Thymus (tissue), 11 donors: Measurements from ENCODE around the gene PPP2R5E. TPM values are rescaled to one million over a fixed set of nuclear protein-coding genes. Genes with fewer than 3 reads are reported as not detected.

Source experiments
- DNase-seq, 9 donors: peaks; one replicate each; pipeline ENCODE4 v3.0.0-alpha.2; 2013; ENCODE audit warnings: low spot score in 9 of 9, low read depth in 6 of 9, missing footprints in 1 of 9
- H3K27ac ChIP-seq, 2 donors: one replicate each; pipeline ENCODE4 v1.5.1; 2013; ENCODE audit warnings: control low read depth in 1 of 2, low read depth in 1 of 2, low read length in 1 of 2, mild to moderate bottlenecking in 1 of 2, moderate library complexity in 1 of 2
- H3K27me3 ChIP-seq, 2 donors: one replicate each; pipeline ENCODE4 v1.5.1; 2013; ENCODE audit warnings: low read length in 1 of 2; ENCODE audit not compliant: control insufficient read depth in 2 of 2, insufficient read depth in 1 of 2
- H3K36me3 ChIP-seq, 2 donors: one replicate each; pipeline ENCODE4 v1.5.1; 2013; ENCODE audit warnings: low read length in 1 of 2, mild to moderate bottlenecking in 1 of 2, moderate library complexity in 1 of 2; ENCODE audit not compliant: control insufficient read depth in 2 of 2, insufficient read depth in 2 of 2
- H3K4me1 ChIP-seq, 2 donors: one replicate each; pipeline ENCODE4 v1.5.1; 2013; ENCODE audit warnings: low read length in 2 of 2; ENCODE audit not compliant: control insufficient read depth in 2 of 2, insufficient read depth in 2 of 2
- H3K4me3 ChIP-seq, 2 donors: one replicate each; pipeline ENCODE4 v1.5.1; 2013; ENCODE audit warnings: low read length in 2 of 2, control low read depth in 1 of 2, mild to moderate bottlenecking in 1 of 2
- H3K9me3 ChIP-seq, 2 donors: one replicate each; pipeline ENCODE4 v1.5.1; 2013; ENCODE audit warnings: low read length in 1 of 2, mild to moderate bottlenecking in 1 of 2; ENCODE audit not compliant: control insufficient read depth in 2 of 2, insufficient read depth in 1 of 2
- WGBS: extraction: QIAGEN DNeasy Blood & Tissue Kit; methylation state at CpG from one replicate; pipeline ENCODE4 v1.1.7; 2013; 5-methylcytosine and 5-hydroxymethylcytosine counted together
- polyA plus RNA-seq: library from polyadenylated mRNA; stranded (reverse); fragments of 200-250 nt; gene quantifications from one replicate; pipeline ENCODE4 v1.2.3, GENCODE V29; 2013
- total RNA-seq: library from RNA; stranded (reverse); fragments of 120-200 nt; gene quantifications from one replicate; pipeline ENCODE4 v1.2.4, GENCODE V29; 2013
- donor health status: healthy.

The PPP2R5E gene
- total and polyA plus RNA-seq, 2 donors, result 10.4 to 14.6 TPM

- Histone ChIP-seq H3K9me3 (no peaks in the 10 kb centered on the region), H3K27me3 (no peaks in the 10 kb centered on the region), H3K4me1 (no peaks in the 10 kb centered on the region), H3K36me3 (no peaks in the 10 kb centered on the region), H3K4me3 (no peak overlapping the region), H3K27ac (no peak overlapping the region)
- 97% methylated on average over 3 of the region's 3 CpGs for WGBS
- no peak for DNase-seq
Measured at GRCh38 chr14:63562405-63562804, 19.2 kb upstream of the PPP2R5E start.

- no peaks in the 10 kb centered on the region for H3K4me1 ChIP-seq
Measured at GRCh38 chr14:63555572-63555971, 12.4 kb upstream of the PPP2R5E start.

GRCh38 chr14:63551332-63551731 lies 8.2 kb upstream of the PPP2R5E start:
- H3K4me1 ChIP-seq, result no peaks in the 10 kb centered on the region
- DNase-seq, result no peak
- no peaks in the 10 kb centered on the region for H3K36me3 ChIP-seq
- no peaks in the 10 kb centered on the region for H3K9me3 ChIP-seq
- no peaks in the 10 kb centered on the region for H3K27me3 ChIP-seq
- WGBS, result 91% methylated on average over 3 of the region's 3 CpGs
- H3K27ac ChIP-seq, result no peak overlapping the region
- H3K4me3 ChIP-seq, result no peak overlapping the region

More at GRCh38 chr14:63555572-63555971, 12.4 kb upstream of the PPP2R5E start:
- no peak overlapping the region for H3K4me3 ChIP-seq
- 95% methylated on average over 7 of the region's 7 CpGs for WGBS
- H3K9me3 ChIP-seq, result no peaks in the 10 kb centered on the region
- DNase-seq, result no peak
- no peaks in the 10 kb centered on the region for H3K36me3 ChIP-seq
- H3K27me3 ChIP-seq, result no peaks in the 10 kb centered on the region
- no peak overlapping the region for H3K27ac ChIP-seq

GRCh38 chr14:63547798-63548335 lies 4.7 kb upstream of the PPP2R5E start:
- Histone ChIP-seq H3K4me3 (no peak overlapping the region), H3K36me3 (no peaks in the 10 kb centered on the region), H3K4me1 (no peaks in the 10 kb centered on the region), H3K9me3 (no peaks in the 10 kb centered on the region), H3K27ac (no peak overlapping the region), H3K27me3 (no peaks in the 10 kb centered on the region)
- 88% methylated on average over 8 of the region's 8 CpGs for WGBS
- no peak for DNase-seq

GRCh38 chr14:63545431-63545830 lies 2.3 kb upstream of the PPP2R5E start:
- no peak overlapping the region for H3K27ac ChIP-seq
- H3K36me3 ChIP-seq, result no peaks in the 10 kb centered on the region
- no peaks in the 10 kb centered on the region for H3K27me3 ChIP-seq
- H3K9me3 ChIP-seq, result no peaks in the 10 kb centered on the region
- H3K4me1 ChIP-seq, result peaks cover 5 to 7% of the 10 kb centered on the region in 2 donors
- no peak for DNase-seq
- no peak overlapping the region for H3K4me3 ChIP-seq
- 98% methylated on average over 3 of the region's 3 CpGs for WGBS

- Histone ChIP-seq H3K4me3 (no peak overlapping the region), H3K27ac (no peak overlapping the region)
- DNase-seq, result peak in 1 of 9 donors; percentile 5
Measured at GRCh38 chr14:63544591-63545299, 1.6 kb upstream of the PPP2R5E start.

GRCh38 chr14:63543826-63544406 lies 739 bp upstream of the PPP2R5E start:
- peak overlapping the region; percentile 94 to 95 for H3K27ac ChIP-seq
- H3K36me3 ChIP-seq, result peaks cover 0 to 8% of the 10 kb centered on the region in 2 donors
- H3K4me1 ChIP-seq, result peaks cover 5 to 7% of the 10 kb centered on the region in 2 donors
- no peaks in the 10 kb centered on the region for H3K27me3 ChIP-seq
- no peaks in the 10 kb centered on the region for H3K9me3 ChIP-seq
- no peak for DNase-seq
- 1% methylated on average over 22 of the region's 22 CpGs for WGBS
- H3K4me3 ChIP-seq, result peak overlapping the region; percentile 59 to 99

More at GRCh38 chr14:63544591-63545299, 1.6 kb upstream of the PPP2R5E start:
- H3K36me3 ChIP-seq, result peaks cover 0 to 3% of the 10 kb centered on the region in 2 donors
- 50% methylated on average over 6 of the region's 6 CpGs for WGBS
- H3K27me3 ChIP-seq, result no peaks in the 10 kb centered on the region
- no peaks in the 10 kb centered on the region for H3K9me3 ChIP-seq
- peaks cover 5 to 7% of the 10 kb centered on the region in 2 donors for H3K4me1 ChIP-seq

- Histone ChIP-seq H3K9me3 (no peaks in the 10 kb centered on the region), H3K27me3 (no peaks in the 10 kb centered on the region), H3K27ac (peak overlapping the region; percentile 43 to 75), H3K4me3 (peak overlapping the region; percentile 59 to 99), H3K36me3 (peaks cover 7 to 14% of the 10 kb centered on the region in 2 donors), H3K4me1 (peaks cover 5 to 7% of the 10 kb centered on the region in 2 donors)
- DNase-seq, result peak in 7 of 9 donors; percentile 5 to 40 (median 14)
- under 1% methylated on average over 46 of the region's 46 CpGs for WGBS
Measured at GRCh38 chr14:63542231-63542999, 762 bp downstream of the PPP2R5E start.

- Histone ChIP-seq H3K4me3 (no peak overlapping the region), H3K4me1 (no peaks in the 10 kb centered on the region), H3K27ac (no peak overlapping the region), H3K36me3 (peaks cover 29 to 31% of the 10 kb centered on the region in 2 donors), H3K9me3 (no peaks in the 10 kb centered on the region), H3K27me3 (no peaks in the 10 kb centered on the region)
- no peak for DNase-seq
Measured at GRCh38 chr14:63535918-63536317, 7.3 kb downstream of the PPP2R5E start.
